NCI-H2171 (cell line): ENCODE results near the gene DAAM1.

ENCODE experiments used
- DNase-seq: peaks from one replicate; lab custom pipeline; 2025; lab: John Stamatoyannopoulos, UW

The DAAM1 gene

DNA sequence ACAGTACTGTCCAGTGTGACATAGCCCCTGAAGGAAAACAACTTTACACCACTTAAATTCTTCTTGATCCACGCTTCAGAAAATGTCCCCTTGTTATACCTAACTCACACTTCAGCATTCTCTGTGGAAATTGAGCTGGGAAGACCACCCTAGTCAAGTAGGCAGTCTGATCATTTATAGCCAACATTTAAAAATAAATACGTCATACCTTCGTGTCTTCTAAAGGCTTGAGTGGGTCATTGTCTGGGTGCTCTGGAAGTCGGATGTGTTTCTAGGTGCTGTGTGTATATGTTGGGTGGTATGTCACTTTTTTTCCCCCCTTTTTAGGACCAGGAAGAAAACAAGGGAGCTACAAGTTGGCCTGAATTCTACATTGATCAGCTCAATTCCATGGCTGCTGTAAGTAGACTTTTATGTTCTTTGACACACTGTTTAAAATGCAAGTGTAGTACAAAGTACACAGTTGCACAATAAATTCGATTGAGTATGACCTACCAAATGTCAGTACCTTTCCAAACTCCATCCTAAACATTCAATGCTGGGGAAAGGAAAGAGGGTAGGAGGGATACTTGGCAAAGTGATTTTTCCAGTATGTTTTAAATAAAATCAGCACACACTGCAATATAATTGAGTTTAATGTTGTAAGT, 126.6 kb downstream of the DAAM1 start:
- DNase-seq = no peak

DNA sequence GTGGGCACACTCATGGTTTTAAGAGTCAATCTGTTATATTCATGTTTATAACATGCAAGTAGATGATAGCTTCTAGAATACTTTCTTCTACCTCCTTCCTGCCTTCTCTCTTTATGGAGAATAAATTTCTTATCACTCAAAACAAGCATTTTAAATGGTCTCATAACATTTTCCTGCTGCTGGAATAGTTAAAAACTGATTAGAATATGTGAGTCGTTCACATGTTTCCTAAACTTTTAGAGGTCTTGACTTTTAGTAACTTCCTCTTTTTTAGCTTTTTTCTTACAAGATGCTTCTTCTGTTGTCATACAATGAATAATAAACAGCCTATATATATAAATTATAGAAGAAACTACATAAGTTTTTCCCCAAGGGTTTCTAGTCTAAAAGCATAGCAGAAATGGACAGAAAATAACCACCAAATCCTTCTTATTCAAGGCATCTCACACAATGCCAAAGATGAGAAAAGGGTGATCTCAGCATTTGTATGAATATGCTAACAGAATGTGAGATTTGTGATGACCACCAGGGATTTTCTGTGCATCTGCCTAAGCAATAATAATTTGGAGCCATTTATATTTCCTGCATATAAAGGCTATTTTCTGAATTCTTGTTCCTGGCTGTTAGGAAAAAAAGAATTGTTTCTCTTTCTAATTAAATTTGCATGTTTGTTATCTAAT, 127.8 kb downstream of the DAAM1 start:
- DNase-seq = no peak

DNA sequence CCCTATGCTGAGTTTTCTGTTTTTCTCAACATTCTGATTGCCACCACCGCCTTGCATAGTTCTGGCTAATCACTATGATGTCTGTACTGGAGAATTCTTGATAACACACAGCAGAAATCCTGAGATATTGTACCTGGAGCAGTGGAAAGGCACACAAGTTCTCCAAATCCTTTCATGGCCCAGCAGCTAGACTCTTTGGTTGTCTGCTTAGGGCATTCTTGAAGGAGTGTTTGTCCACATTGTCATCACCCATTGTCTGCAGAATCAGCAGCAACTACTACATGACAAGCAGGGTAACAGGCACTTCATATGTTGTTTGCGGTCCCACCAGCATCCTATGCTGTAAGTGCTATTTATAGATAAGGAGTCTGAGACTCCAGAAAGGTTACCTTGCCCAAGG, 128.9 kb downstream of the DAAM1 start:
- DNase-seq = no peak

DNA sequence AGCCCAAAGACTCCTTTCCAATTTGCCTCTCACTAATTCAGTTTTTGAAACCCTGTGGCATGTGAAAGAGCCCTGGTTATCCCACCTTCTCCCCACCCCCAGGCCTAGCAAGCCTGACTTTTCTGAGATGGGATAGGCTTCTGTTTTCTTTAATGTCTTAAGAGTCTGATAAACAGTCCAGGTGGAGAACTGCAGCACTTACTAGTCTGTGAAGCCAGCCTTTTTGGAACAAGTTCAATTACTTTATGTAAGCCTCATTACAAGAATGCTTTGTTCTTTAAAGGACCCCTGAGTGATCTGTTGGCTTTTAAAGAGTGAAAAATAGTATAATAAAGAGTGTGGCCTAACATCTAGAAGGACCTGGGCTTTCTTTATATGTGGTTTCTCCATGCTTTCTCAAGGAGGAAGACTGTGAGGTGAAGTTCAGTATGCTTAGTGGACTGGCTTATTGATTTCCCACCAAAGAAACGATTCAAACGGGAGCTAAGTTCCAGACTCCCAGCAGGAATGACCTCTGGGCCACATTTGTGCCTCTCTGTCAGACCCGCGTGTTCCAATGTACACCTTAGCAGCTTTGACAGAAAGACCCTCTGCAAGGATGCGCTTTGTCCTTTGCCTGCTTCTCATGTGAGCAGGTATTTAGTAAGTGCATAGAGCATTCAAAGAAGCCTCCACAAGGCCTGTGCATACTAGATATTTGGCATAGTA, 129.5 kb downstream of the DAAM1 start:
- DNase-seq = no peak

DNA sequence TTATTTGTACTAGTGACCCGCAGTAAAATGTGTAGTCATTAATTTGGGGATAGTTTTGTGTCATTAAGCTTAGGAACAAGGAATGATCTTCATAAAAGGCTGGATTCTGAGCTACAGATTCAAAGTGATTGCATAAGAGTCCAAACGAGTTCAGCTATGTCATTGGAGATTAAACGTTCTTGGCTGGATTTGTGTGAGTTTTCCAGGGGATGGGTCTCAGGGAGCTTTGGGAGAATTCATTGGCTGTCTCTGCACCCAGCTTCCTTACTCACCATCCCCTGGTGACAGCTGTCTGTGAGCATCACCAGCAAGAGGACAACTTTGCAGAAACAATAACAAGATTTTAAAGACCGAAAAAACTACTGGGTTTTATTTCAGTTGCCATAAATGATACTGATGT, 130.4 kb downstream of the DAAM1 start:
- DNase-seq = no peak

- DNase-seq = no peak
Measured at GRCh38 chr14:59320361-59320760, 131.9 kb downstream of the DAAM1 start.

DNA sequence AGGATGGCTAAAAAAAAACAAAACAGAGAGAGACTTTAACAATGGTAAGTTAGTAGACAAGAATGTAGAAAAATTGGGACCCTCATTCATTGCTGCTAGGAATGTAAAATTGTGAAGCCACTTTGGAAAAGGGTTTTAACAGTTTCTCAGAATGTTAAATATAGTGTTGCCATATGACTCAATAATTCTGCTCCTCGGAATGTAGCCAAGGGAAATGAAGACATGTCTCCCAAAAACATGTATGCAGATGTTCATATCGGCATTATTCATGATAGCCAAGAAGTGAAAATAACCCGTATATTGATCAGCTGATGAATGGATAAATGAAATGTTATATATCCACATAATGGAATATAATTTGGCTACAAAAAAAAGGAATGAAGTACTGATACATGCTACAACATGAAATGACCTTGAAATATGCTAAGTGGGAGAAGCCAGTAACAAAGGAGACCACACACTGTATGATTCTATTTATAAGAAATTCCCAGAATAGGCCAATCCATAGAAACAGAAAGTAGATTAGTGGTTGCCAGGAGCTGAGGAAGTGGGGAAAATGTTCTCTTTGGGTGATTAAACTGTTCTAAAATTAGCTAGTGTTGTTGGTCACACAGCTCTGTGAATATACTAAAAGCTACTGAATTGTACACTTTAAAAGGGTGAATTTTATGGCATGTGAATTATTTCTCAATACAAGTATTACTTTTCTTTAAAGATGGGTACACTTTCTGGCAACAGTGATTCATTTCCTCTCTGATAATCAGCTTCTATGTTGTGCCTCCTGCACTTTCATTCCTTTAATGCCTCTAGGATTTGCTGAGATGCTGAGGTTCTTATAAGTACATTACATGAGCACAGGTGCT, 132.5 kb downstream of the DAAM1 start:
- no peak for DNase-seq

DNA sequence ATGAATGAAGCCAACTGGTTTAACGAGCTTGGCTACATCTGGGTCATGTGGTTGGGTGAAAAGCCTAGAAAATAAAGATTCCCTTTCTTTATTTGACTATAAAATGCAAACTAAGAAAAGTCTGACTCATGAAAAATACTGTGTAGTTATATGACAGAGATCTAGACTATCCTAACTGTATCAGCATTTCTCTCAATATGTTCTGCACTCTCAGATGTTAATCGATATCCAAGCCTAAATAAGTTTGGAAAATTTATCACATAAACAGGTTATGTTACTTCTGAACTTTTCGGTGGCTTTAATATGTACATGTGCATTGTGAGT, 133.1 kb downstream of the DAAM1 start:
- no peak for DNase-seq

DNA sequence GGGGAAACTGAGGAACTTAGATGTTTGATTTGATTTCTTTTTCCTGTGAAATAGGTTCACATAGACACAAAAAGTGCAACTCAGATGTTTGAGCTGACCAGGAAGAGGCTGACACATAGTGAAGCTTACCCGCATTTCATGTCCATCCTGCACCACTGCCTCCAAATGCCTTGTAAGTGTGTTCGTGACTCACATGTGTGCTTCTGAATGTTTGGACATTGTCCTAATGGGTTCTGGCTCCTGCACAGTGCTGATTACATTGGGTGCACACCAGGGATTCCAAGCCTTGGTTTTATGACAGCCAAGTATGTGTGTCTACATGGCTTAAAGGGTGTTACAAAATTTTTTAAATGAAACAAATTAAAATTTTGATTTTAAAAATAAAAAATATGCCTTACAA, 137.4 kb downstream of the DAAM1 start:
- no peak for DNase-seq

- DNase-seq = no peak
Measured at GRCh38 chr14:59328454-59328853, 140.0 kb downstream of the DAAM1 start.

DNA sequence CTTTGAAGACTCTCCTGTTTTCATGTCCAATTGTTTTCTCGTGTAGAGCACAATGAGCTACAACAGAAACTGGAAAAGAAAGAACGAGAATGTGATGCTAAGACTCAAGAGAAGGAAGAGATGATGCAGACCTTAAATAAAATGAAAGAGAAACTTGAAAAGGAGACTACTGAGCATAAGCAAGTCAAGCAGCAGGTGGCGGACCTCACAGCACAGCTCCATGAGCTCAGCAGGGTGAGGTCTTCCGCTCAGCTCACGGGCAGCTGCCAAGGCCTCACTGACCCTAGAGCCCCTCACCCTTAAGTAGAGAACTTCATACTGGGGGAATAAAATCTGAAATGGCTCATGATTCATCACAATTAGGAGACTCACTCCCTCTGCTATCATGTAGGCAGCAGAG, 142.0 kb downstream of the DAAM1 start:
- DNase-seq = no peak

DNA sequence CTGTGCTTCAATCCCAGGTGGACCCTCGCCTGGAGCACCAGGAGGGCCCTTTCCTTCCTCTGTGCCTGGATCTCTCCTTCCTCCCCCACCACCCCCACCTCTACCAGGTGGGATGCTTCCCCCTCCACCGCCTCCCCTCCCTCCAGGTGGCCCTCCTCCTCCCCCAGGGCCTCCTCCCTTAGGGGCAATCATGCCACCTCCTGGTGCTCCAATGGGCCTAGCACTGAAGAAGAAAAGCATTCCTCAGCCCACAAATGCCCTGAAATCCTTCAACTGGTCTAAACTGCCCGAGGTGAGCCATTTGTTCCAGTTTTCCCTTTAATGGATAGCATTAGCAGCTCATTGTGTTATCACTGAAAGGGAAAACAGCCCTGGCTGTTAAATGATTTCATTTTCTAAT, 142.8 kb downstream of the DAAM1 start:
- DNase-seq = no peak

GRCh38 chr14:59332727-59333126, 144.3 kb downstream of the DAAM1 start:
- no peak for DNase-seq

DNA sequence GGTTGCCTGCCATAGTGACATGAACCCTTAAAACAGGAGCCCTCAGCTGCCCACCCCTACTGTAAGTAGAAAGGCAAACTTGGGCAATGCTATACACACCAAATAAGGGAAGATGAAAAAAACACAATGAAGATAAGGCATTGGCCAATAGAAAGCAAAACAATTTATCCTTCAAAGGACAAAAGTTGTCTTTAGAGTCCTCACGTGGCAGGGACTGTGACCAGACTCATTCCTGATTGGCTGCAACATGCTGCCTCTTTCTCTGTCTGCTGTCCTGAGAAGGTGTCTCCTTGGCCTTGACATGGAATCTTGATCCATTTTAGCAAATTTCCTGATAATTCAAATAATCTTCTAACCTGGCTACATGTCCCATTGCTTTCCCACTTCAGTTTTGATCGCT, 144.8 kb downstream of the DAAM1 start:
- DNase-seq = no peak

GRCh38 chr14:59333668-59334067, 145.2 kb downstream of the DAAM1 start:
- peak; percentile 30 for DNase-seq

DNA sequence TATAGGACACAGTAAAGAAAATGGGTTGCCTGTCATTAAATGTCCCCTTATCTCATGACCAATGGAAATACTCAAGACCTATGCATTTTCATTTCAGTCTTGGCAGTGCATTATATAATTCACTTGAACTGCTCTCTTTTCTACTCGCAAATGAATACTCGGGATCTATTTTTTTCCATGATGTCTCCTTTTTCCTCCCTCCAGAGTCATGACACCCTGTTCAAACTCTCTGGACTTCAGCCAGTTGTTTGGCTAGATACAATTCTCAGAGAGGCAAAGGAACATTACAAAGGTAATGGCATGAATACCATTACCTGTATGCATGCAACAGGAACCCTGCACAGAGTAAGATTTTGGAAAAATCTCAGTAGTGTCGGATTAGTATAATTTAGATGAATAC, 145.8 kb downstream of the DAAM1 start:
- DNase-seq = no peak

DNA sequence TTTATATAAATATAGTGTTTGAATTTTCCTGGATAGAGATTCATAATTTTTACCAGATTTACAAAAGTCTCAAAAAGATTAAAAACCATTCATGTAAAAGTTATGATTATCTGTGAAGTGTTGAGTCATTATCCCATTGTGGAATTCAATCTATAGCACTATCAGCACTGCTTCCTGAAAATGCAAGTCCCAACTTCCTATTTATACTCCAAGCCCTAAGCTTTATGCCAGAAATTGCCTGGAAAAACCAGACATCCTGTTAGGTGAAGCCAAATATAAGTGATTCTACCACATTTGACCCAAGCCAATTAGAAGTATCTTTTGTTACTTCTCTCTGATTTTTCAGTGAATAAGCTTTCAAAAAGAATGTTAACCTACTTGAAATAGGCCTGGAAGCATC, 147.6 kb downstream of the DAAM1 start:
- no peak for DNase-seq

DNA sequence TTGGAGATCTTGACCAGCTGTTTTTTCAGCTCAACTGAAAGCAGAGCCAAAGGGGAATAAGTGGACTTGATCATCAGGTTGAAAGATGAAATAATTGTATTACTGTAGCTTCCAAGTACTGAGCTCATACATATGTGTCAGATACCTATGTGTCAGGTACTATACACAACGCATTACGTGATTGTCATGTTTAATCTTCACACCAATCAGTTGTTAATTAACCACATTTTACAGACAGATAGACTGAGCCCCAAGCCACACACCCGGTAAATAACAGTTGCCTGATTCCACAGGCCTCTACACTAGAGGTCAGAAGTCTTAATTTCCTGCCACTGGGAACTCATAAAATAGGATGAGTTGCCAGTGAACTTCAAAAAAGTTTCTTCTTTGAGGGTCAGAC, 148.2 kb downstream of the DAAM1 start:
- DNase-seq = no peak

DNA sequence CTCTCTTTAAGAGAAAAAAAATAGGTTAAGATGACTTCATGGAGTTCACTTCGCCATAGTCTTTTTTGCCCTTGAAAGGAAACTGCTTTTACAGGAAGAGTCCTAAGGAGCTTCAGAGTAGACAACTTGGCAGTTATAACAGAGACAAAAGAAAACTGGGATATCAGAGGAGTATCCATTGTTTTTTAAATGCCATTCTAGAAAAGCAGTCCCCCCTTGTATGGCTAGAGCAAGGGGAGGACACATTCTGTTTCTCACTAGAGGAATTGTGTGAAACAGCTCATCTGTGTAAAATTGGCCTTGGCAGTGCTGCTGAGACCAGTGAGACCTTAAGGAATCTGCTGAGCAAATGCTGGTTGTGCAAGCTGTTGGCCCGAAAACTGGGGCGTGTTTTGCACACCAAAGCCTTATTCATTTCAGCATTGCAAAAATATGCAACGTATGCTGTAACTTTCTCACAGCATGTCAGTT, 148.7 kb downstream of the DAAM1 start:
- DNase-seq = no peak

GRCh38 chr14:59338761-59339160, 150.3 kb downstream of the DAAM1 start:
- DNase-seq = no peak

GRCh38 chr14:59339524-59340330, 151.3 kb downstream of the DAAM1 start:
- no peak for DNase-seq
